Tibial nerve (tissue), 4 donors: Measurements from ENCODE around the gene KCNMB3.
"Not testable (repeated sequence)": the region's sequence is repeated elsewhere in the genome, so short reads cannot be mapped to it uniquely, and the experiment has no call there.

Source experiments
- EP300 ChIP-seq, 2 donors: sonication (generic); formaldehyde crosslinking; IDR thresholded peaks; one replicate each; pipeline ENCODE4 v1.6.1; 2017; ENCODE audit warnings: antibody characterized with exemption in 2 of 2, mild to moderate bottlenecking in 1 of 2
- POLR2A ChIP-seq, 2 donors: fragments of 450-650 bp; IDR thresholded peaks; one replicate each; pipeline ENCODE4 v1.6.1; 2017; ENCODE audit warnings: antibody characterized with exemption in 2 of 2, mild to moderate bottlenecking in 2 of 2, moderate library complexity in 2 of 2
- TF ChIP-seq, protein P1 (sequence below), 5 experiments: fragments of 200-600 bp in 3 of 5; fragments of 450-650 bp in 2 of 5; sonication (generic) in 3 of 5; IDR thresholded peaks; one replicate each; pipeline ENCODE4 v1.5.1; 2016 to 2019; ENCODE audit warnings: antibody characterized with exemption in 5 of 5, mild to moderate bottlenecking in 3 of 5, moderate library complexity in 2 of 5

DNA sequence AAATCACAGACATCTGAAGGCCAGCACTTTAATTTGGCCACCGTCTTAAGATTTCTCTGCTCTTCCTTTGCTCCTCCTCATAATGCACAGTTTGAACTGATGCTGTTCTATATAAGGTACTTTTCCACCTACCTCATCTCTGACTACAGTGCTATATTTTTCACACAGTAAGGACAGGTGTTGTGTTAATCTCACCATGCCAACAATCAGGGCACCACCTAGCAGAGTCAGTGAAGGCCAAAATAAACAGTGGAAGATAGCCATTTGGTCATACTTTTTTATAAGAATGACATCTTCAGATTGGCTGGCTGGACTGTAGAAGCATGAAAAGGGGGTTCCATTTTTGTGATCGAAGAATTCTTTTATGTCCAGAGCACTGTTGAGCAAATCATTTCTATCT lies 8.1 kb downstream of the KCNMB3 start:
- TF ChIP-seq, protein P1, sequence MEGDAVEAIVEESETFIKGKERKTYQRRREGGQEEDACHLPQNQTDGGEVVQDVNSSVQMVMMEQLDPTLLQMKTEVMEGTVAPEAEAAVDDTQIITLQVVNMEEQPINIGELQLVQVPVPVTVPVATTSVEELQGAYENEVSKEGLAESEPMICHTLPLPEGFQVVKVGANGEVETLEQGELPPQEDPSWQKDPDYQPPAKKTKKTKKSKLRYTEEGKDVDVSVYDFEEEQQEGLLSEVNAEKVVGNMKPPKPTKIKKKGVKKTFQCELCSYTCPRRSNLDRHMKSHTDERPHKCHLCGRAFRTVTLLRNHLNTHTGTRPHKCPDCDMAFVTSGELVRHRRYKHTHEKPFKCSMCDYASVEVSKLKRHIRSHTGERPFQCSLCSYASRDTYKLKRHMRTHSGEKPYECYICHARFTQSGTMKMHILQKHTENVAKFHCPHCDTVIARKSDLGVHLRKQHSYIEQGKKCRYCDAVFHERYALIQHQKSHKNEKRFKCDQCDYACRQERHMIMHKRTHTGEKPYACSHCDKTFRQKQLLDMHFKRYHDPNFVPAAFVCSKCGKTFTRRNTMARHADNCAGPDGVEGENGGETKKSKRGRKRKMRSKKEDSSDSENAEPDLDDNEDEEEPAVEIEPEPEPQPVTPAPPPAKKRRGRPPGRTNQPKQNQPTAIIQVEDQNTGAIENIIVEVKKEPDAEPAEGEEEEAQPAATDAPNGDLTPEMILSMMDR (IDR thresholded peaks at IDR 0.05), result not testable (repeated sequence)
- not testable (repeated sequence) for TF ChIP-seq EP300, POLR2A (IDR thresholded peaks at IDR 0.05)
